Pancreas (tissue), 10 donors: ENCODE data around the gene GPC6. TPM values are rescaled to one million over a fixed set of nuclear protein-coding genes. Genes with fewer than 3 reads are reported as not detected.

Source experiments
- ATAC-seq, 4 donors: fragments of 200-7000 bp; cut with Tn5 transposase; one replicate each; pipeline versions ENCODE4 v1.8.0 to v1.9.1; 2020; ENCODE audit warnings: mild to moderate bottlenecking in 4 of 4, moderate library complexity in 4 of 4
- DNase-seq, 6 donors: peaks; one replicate each; pipeline ENCODE4 v3.0.0-alpha.2; 2020
- FAIRE-seq: peaks from 2 replicates; lab custom pipeline; 2012; peaks lifted over from hg19 to GRCh38; lab: Jason Lieb, UNC
- H3K27ac ChIP-seq, 4 donors: fragments of 200-600 bp; sonication (generic); 1 replicate in 3 of 4; 2 replicates in 1 of 4; pipeline versions ENCODE4 v1.5.0 to v1.8.0; 2020
- H3K27me3 ChIP-seq, 4 donors: fragments of 200-600 bp; one replicate each; pipeline ENCODE4 v1.8.0; 2021
- H3K36me3 ChIP-seq, 3 donors: fragments of 200-600 bp; sonication (generic) in 1 of 3; one replicate each; pipeline versions ENCODE4 v1.5.0 to v1.8.0; 2020 to 2021
- H3K4me1 ChIP-seq, 3 donors: fragments of 200-600 bp; one replicate each; pipeline ENCODE4 v1.8.0; 2021
- H3K4me3 ChIP-seq, 4 donors: fragments of 200-600 bp; sonication (generic) in 2 of 4; one replicate each; pipeline versions ENCODE4 v1.5.0 to v1.8.0; 2020 to 2021
- H3K9me3 ChIP-seq, 4 donors: fragments of 200-600 bp; one replicate each; pipeline ENCODE4 v1.8.0; 2021
- CTCF ChIP-seq, 4 donors: fragments of 200-600 bp; sonication (generic) in 3 of 4; IDR thresholded peaks; one replicate each; pipeline versions ENCODE4 v1.5.0 to v1.8.0; 2021; ENCODE audit warnings: antibody characterized with exemption in 4 of 4
- WGBS, 2 donors: extraction: QIAGEN DNeasy Blood & Tissue Kit; methylation state at CpG; one replicate each; pipeline ENCODE4 v1.1.7; 2013; 5-methylcytosine and 5-hydroxymethylcytosine counted together
- intact Hi-C, 3 donors: fragments of 100-400 bp; cut with DNase I; formaldehyde crosslinking; loops; one replicate each; pipeline versions ENCODE4 v1.11.1 to v1.14.2; 2022
- polyA plus RNA-seq, 2 donors: library from polyadenylated mRNA; stranded (reverse); fragments of 200-250 nt; gene quantifications; one replicate each; pipeline ENCODE4 v1.2.3, GENCODE V29; 2013
- total RNA-seq, 6 donors: library from RNA; stranded (reverse); fragmentation: NEBNext Ultra II Directional in 4 of 6; extraction: Animal tissue kit (Norgen Biotek cat#: 25700) in 4 of 6; gene quantifications; one replicate each; pipeline versions ENCODE4 v1.2.1 to v1.2.4, GENCODE V29; 2021 to 2023
- donor health status: healthy with polysubstance abuse.
- donor health status: DM: no; HTN: no; CAD: no; lungs with moderate emphysema.
- donor health status: DM: no; HTN: no; CAD: no.
- donor health status: control.
- donor health status: control.
- donor health status: Bipolar disorder and iron deficiency.
- donor health status: DM: yes; HTN: yes; CAD: no.
- donor health status: DM: no; HTN: no; CAD: no.
- donor health status: DM: no; HTN: no; CAD: no.
- donor health status: DM: yes; HTN: yes; CAD: no.

Gene GPC6
- total and polyA plus RNA-seq, 8 donors, result 0.23 to 3.3 (median 1.2) TPM

GRCh38 chr13:94009701-94010100, 783.1 kb downstream of the GPC6 start:
- FAIRE-seq (no peak), DNase-seq (no peak), ATAC-seq (no peak)
- Histone ChIP-seq H3K27me3 (no peaks in the 10 kb centered on the region), H3K27ac (no peak overlapping the region), H3K9me3 (no peaks in the 10 kb centered on the region), H3K36me3 (no peaks in the 10 kb centered on the region), H3K4me1 (peaks cover 0 to 9% (median 5%) of the 10 kb centered on the region in 3 donors), H3K4me3 (no peak overlapping the region)
- 80 to 88% methylated on average over 4 of the region's 4 CpGs for WGBS, 2 donors
- intact Hi-C loops, result no loop called here
- TF ChIP-seq CTCF (IDR thresholded peaks at IDR 0.05), result no peak

GRCh38 chr13:94014461-94014860, 787.9 kb downstream of the GPC6 start:
- no peak for ATAC-seq
- DNase-seq, result no peak
- H3K27ac ChIP-seq, result no peak overlapping the region
- peaks cover 0 to 9% (median 5%) of the 10 kb centered on the region in 3 donors for H3K4me1 ChIP-seq
- intact Hi-C loops, result no loop called here
- no peaks in the 10 kb centered on the region for H3K27me3 ChIP-seq
- no peaks in the 10 kb centered on the region for H3K9me3 ChIP-seq
- no peak overlapping the region for H3K4me3 ChIP-seq
- H3K36me3 ChIP-seq, result no peaks in the 10 kb centered on the region
- FAIRE-seq, result no peak
- TF ChIP-seq CTCF (IDR thresholded peaks at IDR 0.05), result no peak
- 64 to 76% methylated on average over 2 of the region's 2 CpGs for WGBS, 2 donors

GRCh38 chr13:94020426-94020825, 793.8 kb downstream of the GPC6 start:
- Histone ChIP-seq H3K27ac (no peak overlapping the region), H3K27me3 (no peaks in the 10 kb centered on the region), H3K4me3 (no peak overlapping the region), H3K36me3 (no peaks in the 10 kb centered on the region), H3K4me1 (no peaks in the 10 kb centered on the region), H3K9me3 (no peaks in the 10 kb centered on the region)
- no peak for DNase-seq
- FAIRE-seq, result no peak
- TF ChIP-seq CTCF (IDR thresholded peaks at IDR 0.05), result no peak
- 75 to 78% methylated on average over 2 of the region's 2 CpGs for WGBS, 2 donors
- intact Hi-C loops, result no loop called here
- ATAC-seq, result no peak

- no peak overlapping the region for H3K27ac ChIP-seq
- DNase-seq (no peak), ATAC-seq (no peak), FAIRE-seq (no peak)
- no peaks in the 10 kb centered on the region for H3K9me3 ChIP-seq
- intact Hi-C loops, result no loop called here
- no peak overlapping the region for H3K4me3 ChIP-seq
- H3K27me3 ChIP-seq, result no peaks in the 10 kb centered on the region
- TF ChIP-seq CTCF (IDR thresholded peaks at IDR 0.05), result no peak
- no peaks in the 10 kb centered on the region for H3K36me3 ChIP-seq
- H3K4me1 ChIP-seq, result no peaks in the 10 kb centered on the region
Observed at GRCh38 chr13:94020833-94021232, 794.2 kb downstream of the GPC6 start.

- TF ChIP-seq CTCF (IDR thresholded peaks at IDR 0.05), result no peak
- no peaks in the 10 kb centered on the region for H3K9me3 ChIP-seq
- H3K27me3 ChIP-seq, result no peaks in the 10 kb centered on the region
- ATAC-seq, result no peak
- no peaks in the 10 kb centered on the region for H3K36me3 ChIP-seq
- intact Hi-C loops, result no loop called here
- no peak overlapping the region for H3K4me3 ChIP-seq
- no peak overlapping the region for H3K27ac ChIP-seq
- 37 to 43% methylated on average over 2 of the region's 2 CpGs for WGBS, 2 donors
- H3K4me1 ChIP-seq, result no peaks in the 10 kb centered on the region
- FAIRE-seq, result no peak
- DNase-seq, result no peak
Observed at GRCh38 chr13:94028234-94028633, 801.6 kb downstream of the GPC6 start.
